Pons (tissue), 1 donor: ENCODE measurements around the gene PTPRD.
A peak's percentile ranks its signal among the peaks of the same experiment; 100 is the strongest.
"Not testable (repeated sequence)": the region's sequence is repeated elsewhere in the genome, so short reads cannot be mapped to it uniquely, and the experiment has no call there.

Source experiments
- DNase-seq: peaks from one replicate; pipeline ENCODE4 v3.0.0-alpha.2; 2016; ENCODE audit warnings: low spot score

PTPRD gene

GRCh38 chr9:9002826-9003583 is 1609.8 kb downstream of the PTPRD start:
- DNase-seq = peak; percentile 92

DNA sequence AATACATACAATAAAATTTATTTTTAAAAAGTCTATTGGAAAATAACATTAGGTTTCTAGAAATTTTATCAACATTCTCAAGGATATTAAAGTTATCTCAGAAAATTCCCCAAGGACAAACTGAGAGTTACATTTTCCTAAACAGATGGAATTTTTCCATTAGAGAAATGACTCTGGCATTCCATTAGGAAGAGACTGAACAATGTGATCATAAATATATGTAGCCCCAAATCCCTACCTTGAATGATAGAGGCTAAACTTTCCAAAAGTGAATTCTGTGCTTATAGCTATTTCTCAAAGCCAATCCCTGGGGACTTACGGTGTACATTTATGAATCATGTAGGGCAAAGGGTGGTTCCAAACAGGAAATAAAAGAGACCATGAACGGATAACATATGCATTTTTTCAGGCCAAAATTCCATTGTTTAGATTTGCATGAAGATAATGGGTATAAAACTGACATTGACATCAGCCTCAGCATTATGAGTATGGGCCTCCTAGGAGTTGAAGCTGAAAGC is 1632.2 kb downstream of the PTPRD start:
- no peak for DNase-seq

- no peak for DNase-seq
These were observed 1634.5 kb downstream of the PTPRD start for GRCh38 chr9:8978334-8978733.

- not testable (repeated sequence) for DNase-seq
These were observed 1644.5 kb downstream of the PTPRD start for GRCh38 chr9:8968350-8968749.

GRCh38 chr9:8963885-8964284 is 1648.9 kb downstream of the PTPRD start:
- no peak for DNase-seq

DNA sequence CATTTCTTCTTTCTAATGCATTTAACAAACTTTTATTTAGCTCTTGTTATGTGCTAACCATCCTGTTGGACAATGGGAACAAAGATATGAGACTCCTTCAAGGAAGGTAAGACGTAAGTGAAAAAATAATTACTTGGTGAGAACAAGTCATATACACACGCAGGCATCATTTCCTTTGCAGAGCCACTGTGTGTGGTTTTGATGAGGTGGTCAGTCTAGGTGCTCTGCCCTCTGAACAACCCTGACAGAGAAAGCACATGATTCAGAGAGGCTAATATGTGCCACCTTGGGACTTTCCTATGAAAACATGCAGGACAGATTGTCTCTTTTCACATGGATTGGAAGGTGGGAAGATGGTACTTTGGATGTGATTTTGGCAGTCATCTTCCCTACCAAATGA is 1650.7 kb downstream of the PTPRD start:
- DNase-seq = no peak

DNA sequence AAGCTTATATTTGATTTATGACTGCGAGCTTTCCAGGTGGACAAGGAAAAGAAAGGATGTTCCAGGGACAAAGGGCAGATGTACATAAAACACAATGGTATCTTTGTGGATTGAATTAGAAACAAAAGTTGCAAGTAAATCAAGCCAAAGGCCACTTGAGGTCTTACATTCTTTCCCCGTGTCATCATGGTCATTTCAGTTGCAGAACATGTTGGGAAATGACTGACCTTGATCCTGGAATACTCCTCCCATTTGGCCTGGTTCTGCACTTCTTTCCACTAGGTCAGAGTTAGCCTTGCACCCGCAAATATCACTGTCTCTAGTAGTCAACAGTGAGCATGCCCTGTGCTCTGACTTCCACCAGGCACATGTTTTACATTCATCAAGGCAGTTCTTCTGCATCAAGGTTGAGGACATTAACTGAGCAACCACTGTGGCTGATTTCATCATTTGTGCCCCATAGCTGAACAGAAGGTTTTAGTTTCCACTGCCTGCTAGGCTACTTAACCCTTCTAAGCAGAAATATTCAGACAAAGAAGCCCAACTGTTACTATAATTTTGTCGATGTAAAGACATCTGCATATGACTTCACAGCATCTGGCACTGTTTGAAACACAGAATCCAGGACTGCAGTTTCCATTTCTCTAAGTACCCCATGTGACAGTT is 1651.5 kb downstream of the PTPRD start:
- no peak for DNase-seq

DNA sequence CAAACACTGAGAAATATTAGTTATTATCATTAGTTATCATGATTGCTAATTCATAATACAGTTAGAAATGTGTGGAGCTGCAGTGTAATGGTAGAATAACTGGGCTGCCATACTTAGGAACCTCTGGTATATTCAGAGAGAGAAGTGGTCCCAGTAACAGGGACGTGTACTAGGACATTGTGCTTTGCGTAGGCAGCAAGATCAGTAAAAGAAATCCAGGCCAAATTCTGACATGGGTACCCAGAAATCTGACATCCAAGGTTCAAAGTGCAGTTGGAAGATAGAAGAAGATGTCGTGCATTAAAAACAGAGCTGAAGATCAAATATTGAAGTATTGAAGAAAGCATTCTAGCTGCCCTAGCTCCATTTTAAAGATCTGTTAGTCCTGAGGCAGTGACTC is 1652.5 kb downstream of the PTPRD start:
- DNase-seq = no peak

GRCh38 chr9:8958358-8958757 is 1654.4 kb downstream of the PTPRD start:
- no peak for DNase-seq

- no peak for DNase-seq
These were observed 1657.5 kb downstream of the PTPRD start for GRCh38 chr9:8955315-8955714.

DNA sequence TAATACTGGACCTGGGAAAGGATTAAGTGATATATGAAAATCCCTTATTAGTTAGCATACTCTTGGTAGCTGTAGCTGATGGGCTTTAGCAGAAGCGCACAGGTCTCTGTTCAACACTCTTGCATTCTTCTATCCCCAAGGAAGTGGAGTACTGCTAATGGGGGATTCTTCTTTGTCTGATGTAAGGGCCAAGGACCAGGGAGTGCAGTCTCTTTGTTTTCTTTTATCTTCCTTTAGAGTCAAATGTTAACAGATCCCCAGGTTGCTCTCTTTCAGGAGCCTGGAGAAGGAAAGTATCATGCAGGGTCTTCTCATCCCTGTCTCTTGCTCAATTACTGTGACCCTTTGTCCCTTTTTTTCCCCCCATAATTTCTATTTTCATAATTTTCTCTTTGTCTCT is 1666.3 kb downstream of the PTPRD start:
- no peak for DNase-seq

DNA sequence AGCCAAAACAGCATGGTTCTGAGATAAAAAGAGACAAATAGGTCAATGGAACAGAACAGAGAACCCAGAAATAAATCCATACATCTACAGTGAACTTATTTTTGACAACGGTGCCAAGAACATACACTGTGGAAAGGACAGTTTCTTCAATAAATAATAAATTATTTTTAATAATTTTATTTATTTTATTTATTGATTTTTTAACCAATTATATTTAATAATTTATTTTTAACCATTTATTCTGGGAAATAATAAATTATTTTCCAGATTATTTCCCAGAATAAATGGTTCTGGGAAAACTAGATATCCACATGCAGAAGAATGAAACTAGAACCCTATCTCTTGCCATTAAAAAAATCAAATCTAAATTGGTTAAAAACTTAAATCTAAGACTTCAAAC is 1669.4 kb downstream of the PTPRD start:
- no peak for DNase-seq

GRCh38 chr9:8940650-8941049 is 1672.2 kb downstream of the PTPRD start:
- DNase-seq = no peak

- no peak for DNase-seq
These were observed 1686.3 kb downstream of the PTPRD start for GRCh38 chr9:8926461-8926860.

DNA sequence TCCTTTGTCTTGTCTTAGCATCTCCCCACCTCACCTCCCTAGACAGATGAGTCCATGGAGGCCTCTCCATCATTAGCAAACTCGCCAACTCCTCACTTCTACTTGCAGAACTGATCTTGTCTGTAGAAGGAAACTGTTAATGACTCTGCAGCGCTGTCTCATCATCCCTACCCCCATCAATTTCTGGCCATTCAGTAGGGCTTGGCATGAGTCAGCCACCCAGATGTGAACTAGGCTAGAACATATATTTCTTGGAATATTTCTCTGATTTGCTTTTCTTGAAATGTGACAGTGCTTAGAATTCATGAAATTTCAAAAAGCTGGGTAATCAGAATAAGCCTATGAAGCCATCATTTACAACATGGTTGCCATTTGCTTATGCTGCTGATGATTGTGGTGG is 1688.2 kb downstream of the PTPRD start:
- no peak for DNase-seq

GRCh38 chr9:8920478-8921183 is 1692.2 kb downstream of the PTPRD start:
- not testable (repeated sequence) for DNase-seq

DNA sequence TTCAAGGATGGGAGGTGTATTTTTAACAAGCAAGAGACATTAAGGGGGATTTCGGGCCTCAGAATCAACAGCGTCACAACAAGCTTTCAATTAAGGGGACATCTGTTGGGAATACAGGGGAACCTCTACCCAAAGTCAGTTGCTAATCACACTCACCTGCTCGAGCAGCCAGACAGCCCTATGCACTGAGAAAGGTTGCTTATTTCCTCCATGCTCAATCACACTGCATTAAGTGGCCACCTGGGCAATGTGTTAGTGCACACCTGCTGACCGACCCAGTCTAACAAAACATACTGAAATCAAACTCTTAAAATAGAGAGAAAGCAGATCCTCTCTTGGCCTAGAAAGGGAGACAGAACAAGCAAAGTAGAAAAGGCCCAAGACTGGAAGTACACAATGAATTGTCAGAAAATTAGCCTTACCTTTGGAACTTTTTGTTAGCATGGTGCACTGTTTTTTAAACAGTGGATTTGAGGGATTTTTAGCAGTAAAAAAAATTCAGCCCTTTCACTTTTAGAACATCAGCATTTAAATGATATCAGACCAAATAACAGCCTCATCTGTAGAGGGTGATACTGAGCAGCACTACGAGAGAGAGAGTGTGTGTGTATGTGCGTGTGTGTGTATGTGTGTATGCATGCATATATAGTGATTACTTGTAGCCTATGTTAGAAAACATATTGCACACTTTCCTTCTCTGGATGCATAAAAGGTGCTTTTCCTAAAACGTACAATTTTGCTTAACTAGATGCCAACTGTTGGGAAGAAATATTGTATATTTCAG is 1694.7 kb downstream of the PTPRD start:
- no peak for DNase-seq

DNA sequence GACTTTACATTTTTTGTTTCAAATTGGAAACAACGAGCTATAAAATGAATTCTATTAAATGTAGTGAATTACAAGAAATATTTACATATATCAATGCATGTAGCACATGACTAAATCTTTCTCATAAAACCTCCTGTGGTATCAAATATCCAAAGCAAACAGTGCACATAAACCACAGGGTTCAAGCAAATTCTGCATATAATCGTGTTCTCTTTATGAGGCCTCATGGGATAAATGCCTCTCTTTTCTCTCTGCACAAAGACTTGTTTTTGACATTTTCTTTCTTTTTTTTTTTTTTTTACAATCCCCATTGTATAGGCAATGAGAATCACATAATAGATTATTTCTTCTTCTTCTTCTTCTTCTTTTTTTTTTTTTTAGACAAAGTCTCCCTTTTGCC is 1696.0 kb downstream of the PTPRD start:
- DNase-seq = peak; percentile 79

DNA sequence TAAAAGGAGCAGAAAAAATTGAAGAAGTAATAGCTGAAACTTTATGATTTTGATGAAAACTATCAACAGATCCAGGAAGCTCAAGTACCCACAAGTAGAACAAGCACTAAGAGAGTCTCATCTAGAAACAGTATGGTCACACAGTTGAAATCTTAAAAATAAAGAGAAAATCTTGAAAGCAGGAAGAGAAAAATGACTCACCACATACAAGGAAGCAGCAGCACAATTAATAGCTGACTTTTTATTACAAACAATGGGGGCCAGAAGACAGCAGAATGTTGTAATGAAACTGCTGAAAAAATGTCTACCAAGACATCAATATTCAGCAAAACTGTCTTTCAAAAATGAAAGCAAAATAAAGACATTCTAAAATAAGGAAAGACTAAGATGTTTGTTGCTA is 1704.9 kb downstream of the PTPRD start:
- DNase-seq = no peak

GRCh38 chr9:8905731-8906130 is 1707.1 kb downstream of the PTPRD start:
- DNase-seq = no peak

- DNase-seq = no peak
These were observed 1707.9 kb downstream of the PTPRD start for GRCh38 chr9:8904771-8905515.
